Panc1 (cell line): Measurements from ENCODE around the gene DUSP12. TPM values are rescaled to one million over a fixed set of nuclear protein-coding genes. Genes with fewer than 3 reads are reported as not detected.

Experiments used
- ATAC-seq: fragments of 200-7000 bp; cut with Tn5 transposase; 2 replicates; pipeline ENCODE4 v1.9.1; 2020; ENCODE audit warnings: mild to moderate bottlenecking, moderate library complexity
- BruUV-seq: library from RNA; stranded (reverse); fragments of 400-500 nt; replicated peaks from 2 replicates; lab custom pipeline; 2021; lab: Mats Ljungman, UMichigan
- CTCF ChIA-PET: fragments of 300-600 bp; sonication (Branson Sonifier 250); formaldehyde crosslinking; loops from one replicate; lab custom pipeline; 2022; ENCODE audit warnings: antibody characterized with exemption; lab: Charles Lee
- POLR2A ChIA-PET: fragments of 300-600 bp; sonication (Branson Sonifier 250); formaldehyde crosslinking; loops from one replicate; lab custom pipeline; 2022; ENCODE audit warnings: antibody characterized with exemption; lab: Charles Lee
- DNase-seq: peaks from one replicate; pipeline ENCODE4 v3.0.0-alpha.2; 2010; ENCODE audit warnings: low read depth, low spot score
- H3K27ac ChIP-seq: 2 replicates; pipeline ENCODE4 v1.5.1; 2011; ENCODE audit warnings: mild to moderate bottlenecking, low read length, inconsistent platforms
- H3K27me3 ChIP-seq: fragments of 200-500 bp; sonication (Bioruptor generic); 2 replicates; pipeline ENCODE4 v1.6.0; 2014; ENCODE audit warnings: low read length, inconsistent platforms; ENCODE audit not compliant: control insufficient read depth, insufficient read depth
- H3K36me3 ChIP-seq: fragments of 200-500 bp; sonication (Bioruptor generic); 2 replicates; pipeline ENCODE4 v1.5.1; 2014; ENCODE audit warnings: inconsistent platforms, mild to moderate bottlenecking, low read length, moderate library complexity; ENCODE audit not compliant: control insufficient read depth, insufficient read depth
- H3K4me1 ChIP-seq: 2 replicates; pipeline ENCODE4 v1.5.1; 2011; ENCODE audit warnings: inconsistent platforms, mild to moderate bottlenecking, low read length, moderate library complexity; ENCODE audit not compliant: control insufficient read depth, insufficient read depth
- H3K4me3 ChIP-seq, 2 experiments: 2 replicates each; pipeline ENCODE4 v1.5.1; 2011 to 2012; ENCODE audit warnings: low read depth in 2 of 2, low read length in 2 of 2, mild to moderate bottlenecking in 2 of 2, inconsistent platforms in 1 of 2, moderate library complexity in 1 of 2
- H3K9me3 ChIP-seq: fragments of 200-500 bp; sonication (Bioruptor generic); 2 replicates; pipeline ENCODE4 v1.5.1; 2014; ENCODE audit warnings: low read depth, mild to moderate bottlenecking, inconsistent platforms, low read length, moderate library complexity; ENCODE audit not compliant: control insufficient read depth, insufficient read depth
- POLR2AphosphoS5 ChIP-seq: IDR thresholded peaks from 2 replicates; pipeline ENCODE4 v1.6.1; 2012; ENCODE audit warnings: mild to moderate bottlenecking, low read depth, low read length, moderate library complexity
- SIN3A ChIP-seq: IDR thresholded peaks from 2 replicates; pipeline ENCODE4 v1.6.1; 2012; ENCODE audit warnings: low read depth, mild to moderate bottlenecking, low read length, moderate library complexity, borderline replicate concordance; ENCODE audit not compliant: insufficient read depth
- TCF7L2 ChIP-seq: IDR thresholded peaks from 2 replicates; pipeline ENCODE4 v1.6.1; 2011; ENCODE audit warnings: mild to moderate bottlenecking, low read depth, low read length, inconsistent platforms
- in situ Hi-C: cut with HindIII; loops from 2 replicates; pipeline ENCODE4 v1.10.0; 2016; ENCODE audit warnings: low sequenced_read_pairs, low pct_unique_long_range_greater_than_20kb
- intact Hi-C: fragments of 100-400 bp; cut with micrococcal nuclease; formaldehyde crosslinking; loops from one replicate; pipeline ENCODE4 v1.10.0; 2022; ENCODE audit not compliant: unreplicated experiment
- total RNA-seq: library from RNA; stranded (reverse); gene quantifications from one replicate; pipeline ENCODE4 v1.2.1, GENCODE V29; 2021; ENCODE audit not compliant: unreplicated experiment
- TF ChIP-seq, protein P1 (sequence below), 2 experiments: IDR thresholded peaks; 2 replicates each; pipeline ENCODE4 v1.6.1; 2011 to 2012; ENCODE audit warnings: low read depth in 2 of 2, control low read depth in 1 of 2, low read length in 1 of 2, mild to moderate bottlenecking in 1 of 2, moderate library complexity in 1 of 2; ENCODE audit not compliant: insufficient read depth in 1 of 2
- TF ChIP-seq, protein P2 (sequence below): fragments of 450-650 bp; IDR thresholded peaks from 2 replicates; pipeline ENCODE4 v1.5.1; 2017; ENCODE audit warnings: mild to moderate bottlenecking

The DUSP12 gene
- total RNA-seq, 1 experiment from 2014 or later: 22.0 TPM

DNA sequence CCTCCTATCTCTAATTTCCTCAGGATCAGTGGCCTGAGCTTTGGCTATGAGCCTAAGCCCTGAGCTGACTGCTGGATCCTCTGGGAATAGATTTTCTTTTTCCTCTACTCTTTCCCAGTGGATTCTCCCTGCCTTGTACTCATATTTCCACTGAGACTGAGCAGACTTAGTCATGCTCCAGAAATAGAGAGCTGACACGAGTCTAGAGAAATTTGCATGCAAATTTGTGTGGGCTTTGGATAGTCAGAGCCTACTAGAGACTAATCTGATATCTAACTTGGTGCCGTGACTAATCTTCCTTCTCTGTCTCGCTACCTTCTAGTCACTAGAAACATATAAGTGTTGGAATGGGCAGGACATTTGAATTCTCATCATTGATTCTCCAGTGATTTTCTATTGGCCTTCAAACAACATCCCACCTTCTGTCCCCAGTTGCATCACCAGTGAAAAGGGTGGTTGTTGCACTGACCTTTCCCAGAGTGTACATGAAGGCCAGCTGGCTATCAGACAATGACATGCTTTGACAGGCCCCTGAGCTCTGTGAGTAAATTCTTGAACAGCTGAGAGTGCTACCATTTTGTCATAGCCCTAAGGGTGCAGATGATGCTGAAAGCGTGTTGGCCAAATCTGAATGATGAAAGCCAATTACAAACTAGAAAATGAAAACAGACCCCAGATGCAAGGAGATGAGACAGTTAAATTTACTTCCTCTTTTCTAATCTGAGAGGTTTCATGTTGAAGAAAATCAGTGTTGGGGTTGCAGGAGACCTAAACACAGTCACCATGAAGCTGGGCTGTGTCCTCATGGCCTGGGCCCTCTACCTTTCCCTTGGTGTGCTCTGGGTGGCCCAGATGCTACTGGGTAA lies 42.9 kb upstream of the DUSP12 start, which contains the start of gene FCRLA:
Gene FCRLA (plus strand): TSS at position 748 of the 866 bp plus-strand sequence. CDS start 36 bp downstream, at position 784.
- ChIA-PET CTCF (no interaction called here), POLR2A (no interaction called here)
- H3K4me1 ChIP-seq: no peaks in the 10 kb centered on the region
- no peak within 1 kb of the TSS for H3K4me3 ChIP-seq
- TF ChIP-seq, protein P1, sequence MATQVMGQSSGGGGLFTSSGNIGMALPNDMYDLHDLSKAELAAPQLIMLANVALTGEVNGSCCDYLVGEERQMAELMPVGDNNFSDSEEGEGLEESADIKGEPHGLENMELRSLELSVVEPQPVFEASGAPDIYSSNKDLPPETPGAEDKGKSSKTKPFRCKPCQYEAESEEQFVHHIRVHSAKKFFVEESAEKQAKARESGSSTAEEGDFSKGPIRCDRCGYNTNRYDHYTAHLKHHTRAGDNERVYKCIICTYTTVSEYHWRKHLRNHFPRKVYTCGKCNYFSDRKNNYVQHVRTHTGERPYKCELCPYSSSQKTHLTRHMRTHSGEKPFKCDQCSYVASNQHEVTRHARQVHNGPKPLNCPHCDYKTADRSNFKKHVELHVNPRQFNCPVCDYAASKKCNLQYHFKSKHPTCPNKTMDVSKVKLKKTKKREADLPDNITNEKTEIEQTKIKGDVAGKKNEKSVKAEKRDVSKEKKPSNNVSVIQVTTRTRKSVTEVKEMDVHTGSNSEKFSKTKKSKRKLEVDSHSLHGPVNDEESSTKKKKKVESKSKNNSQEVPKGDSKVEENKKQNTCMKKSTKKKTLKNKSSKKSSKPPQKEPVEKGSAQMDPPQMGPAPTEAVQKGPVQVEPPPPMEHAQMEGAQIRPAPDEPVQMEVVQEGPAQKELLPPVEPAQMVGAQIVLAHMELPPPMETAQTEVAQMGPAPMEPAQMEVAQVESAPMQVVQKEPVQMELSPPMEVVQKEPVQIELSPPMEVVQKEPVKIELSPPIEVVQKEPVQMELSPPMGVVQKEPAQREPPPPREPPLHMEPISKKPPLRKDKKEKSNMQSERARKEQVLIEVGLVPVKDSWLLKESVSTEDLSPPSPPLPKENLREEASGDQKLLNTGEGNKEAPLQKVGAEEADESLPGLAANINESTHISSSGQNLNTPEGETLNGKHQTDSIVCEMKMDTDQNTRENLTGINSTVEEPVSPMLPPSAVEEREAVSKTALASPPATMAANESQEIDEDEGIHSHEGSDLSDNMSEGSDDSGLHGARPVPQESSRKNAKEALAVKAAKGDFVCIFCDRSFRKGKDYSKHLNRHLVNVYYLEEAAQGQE (IDR thresholded peaks at IDR 0.05; ENCODE audit: insufficient read depth in 1 of 2, low read depth in 2 of 2, low read length in 1 of 2): no peak
- TF ChIP-seq, protein P2, sequence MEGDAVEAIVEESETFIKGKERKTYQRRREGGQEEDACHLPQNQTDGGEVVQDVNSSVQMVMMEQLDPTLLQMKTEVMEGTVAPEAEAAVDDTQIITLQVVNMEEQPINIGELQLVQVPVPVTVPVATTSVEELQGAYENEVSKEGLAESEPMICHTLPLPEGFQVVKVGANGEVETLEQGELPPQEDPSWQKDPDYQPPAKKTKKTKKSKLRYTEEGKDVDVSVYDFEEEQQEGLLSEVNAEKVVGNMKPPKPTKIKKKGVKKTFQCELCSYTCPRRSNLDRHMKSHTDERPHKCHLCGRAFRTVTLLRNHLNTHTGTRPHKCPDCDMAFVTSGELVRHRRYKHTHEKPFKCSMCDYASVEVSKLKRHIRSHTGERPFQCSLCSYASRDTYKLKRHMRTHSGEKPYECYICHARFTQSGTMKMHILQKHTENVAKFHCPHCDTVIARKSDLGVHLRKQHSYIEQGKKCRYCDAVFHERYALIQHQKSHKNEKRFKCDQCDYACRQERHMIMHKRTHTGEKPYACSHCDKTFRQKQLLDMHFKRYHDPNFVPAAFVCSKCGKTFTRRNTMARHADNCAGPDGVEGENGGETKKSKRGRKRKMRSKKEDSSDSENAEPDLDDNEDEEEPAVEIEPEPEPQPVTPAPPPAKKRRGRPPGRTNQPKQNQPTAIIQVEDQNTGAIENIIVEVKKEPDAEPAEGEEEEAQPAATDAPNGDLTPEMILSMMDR: no peak
- TF ChIP-seq SIN3A (no peak), TCF7L2 (no peak), POLR2AphosphoS5 (no peak)
- H3K36me3 ChIP-seq: no peaks in the 10 kb centered on the region
- in situ Hi-C loops (no loop called here), intact Hi-C loops (no loop called here)
- H3K27me3 ChIP-seq: peaks cover 5% of the 10 kb centered on the region; the same call in 1 of the 2 replicates
- no TSS peak for BruUV-seq
- H3K9me3 ChIP-seq: no peaks in the 10 kb centered on the region
- no peak within 1 kb of the TSS for H3K27ac ChIP-seq
- ATAC-seq (no peak), DNase-seq (no peak)

DNA sequence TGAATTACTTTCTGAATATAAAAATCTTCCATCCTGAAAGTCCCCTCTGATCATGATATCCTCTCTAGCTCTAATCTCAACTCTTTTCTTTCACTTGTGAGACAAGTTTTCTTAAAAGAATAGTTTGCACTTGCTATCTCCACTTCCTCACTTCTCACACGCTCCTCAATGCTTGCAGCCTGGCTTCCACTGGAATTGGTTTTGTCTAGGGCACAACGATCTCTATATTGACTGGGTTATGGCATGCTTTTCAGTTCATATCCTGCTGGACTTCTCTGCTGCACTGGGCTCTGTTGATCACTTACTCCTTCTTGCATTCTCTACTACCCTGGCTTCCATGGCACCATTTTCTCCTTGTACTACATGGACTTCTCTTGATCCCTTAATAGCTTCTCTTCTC lies 42.1 kb upstream of the DUSP12 start:
- ATAC-seq (no peak), DNase-seq (no peak)
- TF ChIP-seq SIN3A (no peak), TCF7L2 (no peak), POLR2AphosphoS5 (no peak)
- TF ChIP-seq, protein P1 (IDR thresholded peaks at IDR 0.05; ENCODE audit: insufficient read depth in 1 of 2, low read depth in 2 of 2, low read length in 1 of 2): no peak
- TF ChIP-seq, protein P2: no peak
- H3K9me3 ChIP-seq: no peaks in the 10 kb centered on the region
- H3K27me3 ChIP-seq: peaks cover 5% of the 10 kb centered on the region; the same call in 1 of the 2 replicates
- in situ Hi-C loops (no loop called here), intact Hi-C loops (no loop called here)
- H3K36me3 ChIP-seq: no peaks in the 10 kb centered on the region
- no peaks in the 10 kb centered on the region for H3K4me1 ChIP-seq
- no TSS peak for BruUV-seq
- no peak overlapping the region for H3K4me3 ChIP-seq
- CTCF ChIA-PET: no interaction called here
- H3K27ac ChIP-seq: no peak overlapping the region
- POLR2A ChIA-PET: no interaction called here
